Activated CD8-positive, alpha-beta memory T cell treated with anti-CD3 and anti-CD28 coated beads for 36 hours (primary cell): ENCODE measurements around the gene SIK2. TPM values are rescaled to one million over a fixed set of nuclear protein-coding genes. Genes with fewer than 3 reads are reported as not detected.

Source experiments
- CTCF ChIA-PET: fragments of 350-600 bp; sonication (Branson Sonifier 250); formaldehyde crosslinking; loops from one replicate; lab custom pipeline; 2021; ENCODE audit warnings: antibody characterized with exemption; lab: Charles Lee
- POLR2A ChIA-PET: fragments of 350-600 bp; sonication (Branson Sonifier 250); formaldehyde crosslinking; loops from one replicate; lab custom pipeline; 2021; ENCODE audit warnings: antibody characterized with exemption; lab: Charles Lee
- total RNA-seq, 2 experiments: library from RNA; stranded (reverse); gene quantifications; one replicate each; pipeline ENCODE4 v1.2.3, GENCODE V29; 2021

The SIK2 gene
- total RNA-seq, 2 experiments from 2014 or later, result 7.0 to 7.6 TPM

DNA sequence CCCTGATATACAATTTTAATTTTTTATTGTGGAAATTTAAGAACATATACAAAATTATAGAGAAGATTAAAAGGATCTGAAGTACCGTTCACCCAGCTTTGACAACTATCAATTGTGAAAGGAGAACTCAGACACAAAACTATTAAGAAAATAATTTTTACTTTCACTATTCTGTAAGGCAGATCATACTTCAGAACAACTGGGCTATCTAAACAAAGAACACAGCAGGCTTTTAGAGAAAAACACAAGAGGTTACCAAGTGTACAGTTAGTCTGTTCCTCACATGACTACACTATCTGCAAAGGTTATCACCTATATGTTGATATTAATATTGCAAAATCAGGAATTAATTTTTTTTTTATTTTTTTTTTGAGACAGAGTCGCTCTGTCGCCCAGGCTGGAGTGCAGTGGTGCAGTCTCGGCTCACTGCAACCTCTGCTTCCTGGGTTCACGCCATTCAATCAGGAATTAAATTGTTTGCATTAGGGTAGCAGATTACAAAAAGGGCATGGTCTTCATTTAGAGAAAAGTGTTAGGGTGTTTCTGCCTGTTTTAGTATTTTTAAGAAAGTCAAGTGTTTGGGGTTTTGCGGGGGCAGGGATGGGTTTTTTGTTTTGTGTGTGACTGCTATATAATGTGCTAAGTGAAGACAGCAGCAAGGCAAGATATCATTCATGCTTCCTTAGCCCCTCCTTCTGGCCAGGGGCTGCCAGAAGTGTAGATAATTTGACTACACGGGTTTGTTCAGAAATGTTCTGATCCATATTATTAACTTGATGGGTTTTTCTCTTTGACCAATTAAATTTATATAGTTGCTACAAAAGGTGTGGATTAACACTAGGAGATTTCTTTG is 27.6 kb upstream of the SIK2 start:
- CTCF ChIA-PET, result no interaction called here
- POLR2A ChIA-PET, result no interaction called here

GRCh38 chr11:111575740-111576139 is 26.5 kb upstream of the SIK2 start:
- POLR2A ChIA-PET, result no interaction called here

GRCh38 chr11:111577821-111578220 is 24.4 kb upstream of the SIK2 start:
- ChIA-PET POLR2A (no interaction called here), CTCF (interaction anchor here (0.6 kb wide), 1 partner anchor 19 kb away, joined by 3 read pairs; no protein-coding TSS in a partner anchor)

More at GRCh38 chr11:111575740-111576139, 26.5 kb upstream of the SIK2 start:
- CTCF ChIA-PET, result no interaction called here

DNA sequence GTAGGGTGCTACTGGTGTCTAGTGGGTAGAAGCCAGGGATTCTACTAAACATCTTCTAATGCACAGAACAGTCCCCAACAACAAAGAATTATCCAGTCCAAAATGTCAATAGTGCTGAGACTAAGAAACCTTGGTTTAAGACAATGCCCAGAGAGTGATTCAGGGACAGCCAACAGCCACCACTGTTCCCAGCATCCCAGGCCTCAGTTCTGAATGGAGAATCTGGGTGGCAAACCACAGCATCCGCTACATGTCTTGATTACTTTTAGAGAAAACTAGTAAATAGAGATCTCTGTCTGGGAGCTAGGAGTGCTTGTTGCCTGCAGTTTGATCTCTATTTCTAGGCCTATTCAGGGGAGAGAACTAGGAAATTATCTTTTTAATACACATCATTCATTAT is 20.9 kb upstream of the SIK2 start:
- ChIA-PET CTCF (no interaction called here), POLR2A (no interaction called here)

GRCh38 chr11:111582163-111582562 is 20.1 kb upstream of the SIK2 start:
- ChIA-PET CTCF (interaction anchor here (1.3 kb wide), 1 partner anchor 187 kb away, joined by 3 read pairs; no protein-coding TSS in a partner anchor), POLR2A (no interaction called here)

DNA sequence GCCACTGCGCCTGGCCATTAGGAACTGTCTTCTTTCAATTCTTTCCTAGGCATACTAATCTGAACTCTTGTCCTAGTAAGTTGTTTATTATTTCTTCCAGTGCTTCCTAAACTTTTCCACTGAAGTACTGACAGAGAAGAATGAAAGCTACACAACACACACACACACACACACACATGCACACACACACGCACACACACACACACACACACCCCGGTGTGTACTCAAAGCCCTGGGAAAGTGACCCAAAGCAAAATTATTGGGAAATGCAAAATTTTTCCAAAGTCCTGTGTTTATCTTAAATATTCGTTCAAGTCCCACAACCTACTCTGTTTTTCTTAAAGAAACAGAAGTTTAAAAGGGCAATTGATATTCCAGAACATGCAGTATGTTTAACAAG is 19.4 kb upstream of the SIK2 start:
- CTCF ChIA-PET, result interaction anchor here (1.3 kb wide), 1 partner anchor 187 kb away, joined by 3 read pairs; no protein-coding TSS in a partner anchor
- POLR2A ChIA-PET, result no interaction called here

DNA sequence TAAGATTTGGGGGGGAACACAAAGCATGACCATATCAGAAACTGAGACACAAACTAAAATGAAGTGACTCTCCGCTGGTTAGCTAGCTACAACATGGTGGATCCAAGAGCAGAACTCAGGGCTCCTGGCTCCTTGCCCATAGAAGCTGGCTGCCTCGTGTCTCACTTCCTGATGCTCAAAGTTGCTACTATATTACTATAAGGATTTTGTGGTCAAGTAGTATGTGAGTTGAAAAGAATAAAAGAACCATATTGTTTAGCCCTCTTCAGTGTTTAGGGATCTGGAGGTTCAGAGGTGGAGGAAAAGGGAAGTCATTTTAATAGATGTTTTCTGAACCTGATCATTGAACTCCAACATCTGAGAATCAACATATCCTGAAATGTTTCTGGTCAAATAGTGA is 16.9 kb upstream of the SIK2 start:
- CTCF ChIA-PET, result interaction anchor here (0.5 kb wide), 1 partner anchor 10 kb away, joined by 7 read pairs; no protein-coding TSS in a partner anchor

GRCh38 chr11:111586388-111586831 is 15.8 kb upstream of the SIK2 start:
- POLR2A ChIA-PET, result no interaction called here

More for the DNA sequence above, 16.9 kb upstream of the SIK2 start:
- POLR2A ChIA-PET, result no interaction called here

DNA sequence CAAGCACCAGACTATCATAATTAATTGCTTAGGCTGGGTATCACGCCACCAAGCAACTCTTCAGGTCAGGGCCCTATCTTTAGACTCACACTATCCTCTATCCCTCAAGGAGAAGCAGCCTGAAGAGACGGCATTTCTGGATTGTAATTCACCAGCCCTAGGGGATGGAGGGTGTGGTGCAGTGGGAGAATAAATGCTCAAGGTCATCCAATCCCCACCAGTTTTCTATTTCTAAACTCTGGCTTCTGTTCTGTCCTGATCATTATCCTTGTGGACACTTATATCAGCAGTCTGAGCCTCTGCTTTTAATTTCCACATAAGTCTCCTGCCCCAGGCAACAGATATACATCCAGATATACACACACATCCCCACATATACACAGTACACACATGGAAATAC is 13.1 kb upstream of the SIK2 start:
- CTCF ChIA-PET, result interaction anchor here (1.2 to 1.7 kb wide), 2 partner anchors 188 to 252 kb away, joined by 3 to 7 read pairs; no protein-coding TSS in a partner anchor
- POLR2A ChIA-PET, result no interaction called here

More at GRCh38 chr11:111586388-111586831, 15.8 kb upstream of the SIK2 start:
- CTCF ChIA-PET, result interaction anchor here (0.7 to 1.5 kb wide), 5 partner anchors 12 to 255 kb away, joined by 3 to 8 read pairs (median 4); no protein-coding TSS in a partner anchor

DNA sequence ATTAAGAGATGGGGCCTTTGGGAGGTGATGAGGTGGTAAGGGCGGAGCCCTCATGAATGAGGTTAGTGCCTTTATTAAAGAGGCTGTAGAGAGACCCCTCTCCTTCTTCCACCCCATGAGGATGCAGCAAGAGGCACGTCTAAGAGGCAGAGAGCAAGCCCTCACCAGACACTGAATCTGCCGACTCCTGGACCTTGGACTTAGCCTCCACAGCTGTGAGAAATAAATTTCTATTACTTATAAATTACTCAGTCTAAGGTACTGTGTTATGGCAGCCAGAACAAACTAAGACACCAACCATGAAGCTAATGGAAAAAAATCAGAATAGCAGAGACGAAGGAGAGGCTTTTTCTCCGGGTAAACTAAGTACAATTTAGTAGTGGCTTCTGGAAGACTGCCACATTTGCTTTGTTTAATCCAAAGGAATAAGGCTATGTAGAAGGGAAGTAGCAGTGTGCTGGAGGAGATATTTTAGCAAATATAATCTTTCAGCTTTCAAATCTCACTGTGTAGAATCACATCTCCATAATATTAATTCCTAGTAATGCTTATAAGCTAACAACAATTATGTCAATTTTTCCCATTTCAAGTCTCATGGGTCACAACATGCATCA is 12.3 kb upstream of the SIK2 start:
- CTCF ChIA-PET, result interaction anchor here (1.2 to 1.7 kb wide), 2 partner anchors 187 to 252 kb away, joined by 3 to 7 read pairs; no protein-coding TSS in a partner anchor
- POLR2A ChIA-PET, result interaction anchor here (0.8 kb wide), 1 partner anchor 255 kb away, joined by 3 read pairs; no protein-coding TSS in a partner anchor

GRCh38 chr11:111591187-111591960 is 10.9 kb upstream of the SIK2 start:
- CTCF ChIA-PET, result no interaction called here

DNA sequence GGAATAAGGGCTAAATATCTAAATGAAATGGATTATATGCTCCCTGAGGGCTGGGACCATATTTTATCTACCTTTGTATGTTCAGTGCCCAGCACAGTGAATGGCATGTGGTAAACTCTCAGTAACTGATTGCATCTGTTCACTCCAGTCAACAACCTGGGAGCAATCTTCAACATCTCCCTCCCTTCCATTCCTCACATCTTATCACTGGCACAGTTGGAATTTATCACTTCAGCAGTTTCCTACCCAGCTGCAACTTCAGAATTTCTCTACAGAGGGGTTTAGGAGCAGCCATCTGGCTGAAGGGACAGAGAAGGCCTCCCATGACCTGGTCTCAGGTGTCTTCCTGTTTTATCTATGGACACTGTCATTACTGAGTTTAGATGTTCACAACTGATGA is 9.8 kb upstream of the SIK2 start:
- POLR2A ChIA-PET, result no interaction called here
- CTCF ChIA-PET, result no interaction called here

More at GRCh38 chr11:111591187-111591960, 10.9 kb upstream of the SIK2 start:
- POLR2A ChIA-PET, result no interaction called here

DNA sequence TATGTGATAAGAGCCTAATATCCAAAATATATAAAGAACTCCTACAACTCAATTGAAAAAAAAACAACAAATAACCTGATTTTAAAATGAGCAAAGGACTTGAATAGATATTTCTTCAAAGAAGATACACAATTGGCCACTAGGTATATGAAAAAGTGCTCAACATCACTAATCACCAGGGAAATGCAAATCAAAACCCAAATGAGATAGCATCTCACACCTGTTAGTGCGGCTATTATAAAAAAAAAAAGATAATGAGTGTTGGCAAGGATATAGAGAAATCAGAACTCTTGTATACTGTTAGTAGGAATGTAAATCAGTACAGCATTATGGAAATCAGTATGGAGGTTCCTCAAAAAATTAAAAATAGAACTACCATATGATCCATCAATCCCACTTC is 5.9 kb upstream of the SIK2 start:
- ChIA-PET POLR2A (no interaction called here), CTCF (no interaction called here)

GRCh38 chr11:111598148-111598547 is 4.1 kb upstream of the SIK2 start:
- ChIA-PET POLR2A (no interaction called here), CTCF (interaction anchor here (0.6 to 2.6 kb wide), 3 partner anchors 11 to 179 kb away, joined by 4 to 10 read pairs (median 5); no protein-coding TSS in a partner anchor)

- ChIA-PET POLR2A (no interaction called here), CTCF (interaction anchor here (0.6 to 2.6 kb wide), 3 partner anchors 12 to 179 kb away, joined by 4 to 10 read pairs (median 5); no protein-coding TSS in a partner anchor)
Measured at GRCh38 chr11:111598559-111598958, 3.7 kb upstream of the SIK2 start.

DNA sequence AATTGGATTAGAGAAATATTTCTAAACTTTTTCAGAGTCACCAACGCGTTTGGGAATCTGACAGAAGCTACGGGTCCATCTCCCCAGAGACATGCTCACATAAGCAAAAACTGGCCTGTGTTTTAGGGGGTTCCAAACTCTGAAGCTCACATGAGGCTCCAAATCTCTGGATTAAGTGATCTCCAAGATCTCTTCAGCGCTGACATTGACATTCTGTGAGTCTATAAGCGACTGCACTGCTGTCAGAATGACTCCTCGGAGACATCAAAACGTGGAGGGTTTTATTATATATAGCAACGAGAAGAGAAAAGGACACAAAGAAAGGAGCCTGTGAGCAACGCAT is 642 bp upstream of the SIK2 start:
- ChIA-PET CTCF (interaction anchor here (1.0 to 1.4 kb wide), 3 partner anchors 166 to 240 kb away, joined by 3 to 6 read pairs (median 3); no protein-coding TSS in a partner anchor), POLR2A (interaction anchor here (0.6 to 1.6 kb wide), 2 partner anchors 165 to 245 kb away, joined by 3 to 8 read pairs; partner anchors contain the start of gene PPP2R1B)

GRCh38 chr11:111602865-111603610 is 789 bp downstream of the SIK2 start:
- POLR2A ChIA-PET, result interaction anchor here (1.0 to 1.6 kb wide), 4 partner anchors 159 to 335 kb away, joined by 3 to 8 read pairs (median 4); partner anchors contain the start of genes ALG9 and PPP2R1B
- CTCF ChIA-PET, result interaction anchor here (0.6 to 1.3 kb wide), 4 partner anchors 11 to 1270 kb away, joined by 3 to 6 read pairs (median 4); no protein-coding TSS in a partner anchor

DNA sequence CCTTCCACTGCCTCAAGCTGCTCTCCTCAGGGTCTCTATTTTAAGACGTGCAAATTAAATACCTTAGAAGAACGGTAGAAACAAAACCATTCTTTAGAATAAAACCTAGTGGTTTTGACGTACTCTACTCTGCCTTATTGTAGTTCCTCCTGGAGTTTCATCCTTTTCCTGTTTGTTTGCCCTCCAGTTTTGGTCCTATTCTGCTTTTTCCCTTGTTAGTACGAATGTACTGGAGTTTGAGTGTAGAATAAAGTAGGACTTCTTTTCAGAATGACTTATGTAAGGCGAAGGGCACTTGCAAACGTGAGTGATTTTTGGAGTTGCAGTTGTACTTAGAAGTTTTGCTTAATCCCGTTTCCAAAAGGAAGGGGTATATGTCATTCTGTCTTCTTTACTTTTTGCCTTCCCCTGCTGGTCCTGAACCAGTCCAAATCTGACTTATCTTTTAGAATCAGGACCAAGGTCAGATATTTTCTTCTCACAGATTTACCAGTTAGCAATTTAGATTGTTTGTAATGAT is 1.4 kb downstream of the SIK2 start:
- ChIA-PET POLR2A (no interaction called here), CTCF (interaction anchor here (0.7 to 1.7 kb wide), 9 partner anchors 10 to 176 kb away, joined by 3 to 9 read pairs (median 4); no protein-coding TSS in a partner anchor)
